HEK293 (cell line): ENCODE measurements around the gene MOB1B.

ENCODE experiments used
- CTCF ChIA-PET: fragments of 350-600 bp; formaldehyde crosslinking; extraction: SDS; loops from one replicate; lab custom pipeline; 2021; ENCODE audit warnings: antibody characterized with exemption; lab: Yijun Ruan, JAX
- POLR2A ChIA-PET: fragments of 300-600 bp; formaldehyde crosslinking; extraction: SDS; loops from one replicate; lab custom pipeline; 2020; ENCODE audit warnings: antibody characterized with exemption, inconsistent platforms; lab: Yijun Ruan, JAX
- H3K27ac ChIP-seq: fragments of 200-500 bp; sonication (Bioruptor generic); 2 replicates; pipeline ENCODE4 v1.5.1; 2014; ENCODE audit warnings: low read depth, low read length, control low read depth, inconsistent platforms; ENCODE audit errors: extremely low read depth
- H3K36me3 ChIP-seq, 2 experiments: fragments of 200-500 bp in 1 of 2; sonication (Bioruptor generic) in 1 of 2; 1 replicate in 1 of 2; 2 replicates in 1 of 2; pipeline ENCODE4 v1.5.1; 2014 to 2017; ENCODE audit warnings: inconsistent platforms in 2 of 2, low read length in 2 of 2; ENCODE audit not compliant: control insufficient read depth in 2 of 2, insufficient read depth in 1 of 2
- H3K4me1 ChIP-seq: fragments of 200-500 bp; sonication (Bioruptor generic); 2 replicates; pipeline ENCODE4 v1.5.1; 2014; ENCODE audit warnings: mild to moderate bottlenecking, low read length, inconsistent platforms; ENCODE audit not compliant: control insufficient read depth, insufficient read depth
- H3K4me3 ChIP-seq: 2 replicates; pipeline ENCODE4 v1.5.1; 2011; ENCODE audit warnings: low read depth, mild to moderate bottlenecking, control low read depth, low read length, moderate library complexity
- H3K9me3 ChIP-seq: fragments of 200-500 bp; sonication (Bioruptor generic); 2 replicates; pipeline ENCODE4 v1.5.1; 2014; ENCODE audit warnings: low read depth, low read length, inconsistent platforms; ENCODE audit not compliant: control insufficient read depth, insufficient read depth
- OSR2 ChIP-seq: fragments of 450-650 bp; formaldehyde crosslinking; IDR thresholded peaks from 2 replicates; pipeline ENCODE4 v1.5.1; 2016; ENCODE audit warnings: missing biosample characterization, missing genetic modification characterization
- ZBTB20 ChIP-seq: fragments of 450-650 bp; formaldehyde crosslinking; IDR thresholded peaks from 2 replicates; pipeline ENCODE4 v1.5.1; 2016; ENCODE audit warnings: missing biosample characterization, missing genetic modification characterization
- ZFP37 ChIP-seq: fragments of 450-650 bp; formaldehyde crosslinking; IDR thresholded peaks from 2 replicates; pipeline ENCODE4 v1.5.1; 2016; ENCODE audit warnings: missing biosample characterization, missing genetic modification characterization
- ZNF138 ChIP-seq: fragments of 450-650 bp; formaldehyde crosslinking; IDR thresholded peaks from 2 replicates; pipeline ENCODE4 v1.5.1; 2016; ENCODE audit warnings: missing biosample characterization, missing genetic modification characterization, borderline replicate concordance
- ZNF221 ChIP-seq: fragments of 450-650 bp; formaldehyde crosslinking; IDR thresholded peaks from 2 replicates; pipeline ENCODE4 v1.5.1; 2017; ENCODE audit warnings: missing biosample characterization, missing genetic modification characterization, borderline replicate concordance
- ZNF274 ChIP-seq, 2 experiments: fragments of 200-500 bp in 1 of 2; fragments of 450-650 bp in 1 of 2; sonication (Bioruptor generic) in 1 of 2; formaldehyde crosslinking in 1 of 2; IDR thresholded peaks; 2 replicates each; pipeline versions ENCODE4 v1.5.1 to v1.6.1; 2014 to 2016; ENCODE audit warnings: borderline replicate concordance in 1 of 2, inconsistent platforms in 1 of 2, low read length in 1 of 2, missing biosample characterization in 1 of 2, missing genetic modification characterization in 1 of 2
- ZNF37A ChIP-seq: fragments of 450-650 bp; IDR thresholded peaks from 2 replicates; pipeline ENCODE4 v1.5.1; 2018; ENCODE audit warnings: missing biosample characterization, missing genetic modification characterization
- ZNF426 ChIP-seq: fragments of 450-650 bp; formaldehyde crosslinking; IDR thresholded peaks from 2 replicates; pipeline ENCODE4 v1.5.1; 2017; ENCODE audit warnings: missing biosample characterization, missing genetic modification characterization, mild to moderate bottlenecking, inconsistent platforms, moderate library complexity
- ZNF529 ChIP-seq: fragments of 450-650 bp; formaldehyde crosslinking; IDR thresholded peaks from 2 replicates; pipeline ENCODE4 v1.5.1; 2017; ENCODE audit warnings: missing genetic modification characterization, missing biosample characterization; ENCODE audit not compliant: insufficient replicate concordance
- ZNF548 ChIP-seq: fragments of 450-650 bp; formaldehyde crosslinking; IDR thresholded peaks from 2 replicates; pipeline ENCODE4 v1.5.1; 2016; ENCODE audit warnings: missing biosample characterization, missing genetic modification characterization
- ZNF549 ChIP-seq: fragments of 450-650 bp; IDR thresholded peaks from 2 replicates; pipeline ENCODE4 v1.5.1; 2018; ENCODE audit warnings: missing biosample characterization, missing genetic modification characterization, mild to moderate bottlenecking, inconsistent platforms, moderate library complexity
- ZNF596 ChIP-seq: fragments of 450-650 bp; IDR thresholded peaks from 2 replicates; pipeline ENCODE4 v1.5.0; 2018; ENCODE audit warnings: missing biosample characterization, mild to moderate bottlenecking, missing genetic modification characterization, moderate library complexity
- ZNF600 ChIP-seq: fragments of 450-650 bp; formaldehyde crosslinking; IDR thresholded peaks from 2 replicates; pipeline ENCODE4 v1.5.1; 2016; ENCODE audit warnings: missing biosample characterization, missing genetic modification characterization
- ZNF610 ChIP-seq: fragments of 450-650 bp; formaldehyde crosslinking; IDR thresholded peaks from 2 replicates; pipeline ENCODE4 v1.5.1; 2016; ENCODE audit warnings: missing biosample characterization, missing genetic modification characterization, borderline replicate concordance
- ZNF830 ChIP-seq: fragments of 450-650 bp; IDR thresholded peaks from 2 replicates; pipeline ENCODE4 v1.5.0; 2018; ENCODE audit warnings: missing biosample characterization, missing genetic modification characterization, low read depth, mild to moderate bottlenecking, moderate library complexity
- TF ChIP-seq, protein P1 (sequence below): fragments of 450-650 bp; formaldehyde crosslinking; IDR thresholded peaks from 2 replicates; pipeline ENCODE4 v1.5.1; 2016; ENCODE audit warnings: missing biosample characterization, missing genetic modification characterization, borderline replicate concordance
- TF ChIP-seq, protein P2 (sequence below): fragments of 450-650 bp; formaldehyde crosslinking; IDR thresholded peaks from 2 replicates; pipeline ENCODE4 v1.5.1; 2016; ENCODE audit warnings: missing biosample characterization, missing genetic modification characterization

The MOB1B gene

DNA sequence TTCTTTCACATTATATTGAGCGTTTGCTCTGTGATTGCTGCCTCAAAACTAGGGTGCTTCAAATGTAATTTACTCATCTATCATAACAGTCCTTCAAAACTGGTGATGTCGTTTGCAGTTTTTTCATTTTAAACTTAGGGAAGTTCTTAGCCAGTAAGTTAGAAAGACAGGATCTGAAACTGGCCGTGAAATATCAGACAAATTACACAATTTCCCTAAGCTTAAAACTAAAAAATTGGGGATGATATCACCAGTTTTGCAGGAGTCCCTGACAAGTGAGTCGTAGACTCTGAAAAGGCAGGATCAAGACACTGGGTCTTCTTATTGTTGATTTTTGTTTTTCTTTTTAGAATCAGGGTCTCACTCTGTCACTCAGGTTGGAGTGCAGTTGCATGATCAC lies 44.8 kb downstream of the MOB1B start:
- Histone ChIP-seq H3K4me3 (no peak overlapping the region), H3K36me3 (no peaks in the 10 kb centered on the region), H3K27ac (no peak overlapping the region), H3K4me1 (no peaks in the 10 kb centered on the region), H3K9me3 (no peaks in the 10 kb centered on the region)
- POLR2A ChIA-PET = no interaction called here
- no peak for TF ChIP-seq ZNF830 (tag by site-specific recombination)
- TF ChIP-seq ZNF600 (tag by site-specific recombination) = no peak
- no peak for TF ChIP-seq ZNF596 (tag by site-specific recombination)
- CTCF ChIA-PET = no interaction called here

DNA sequence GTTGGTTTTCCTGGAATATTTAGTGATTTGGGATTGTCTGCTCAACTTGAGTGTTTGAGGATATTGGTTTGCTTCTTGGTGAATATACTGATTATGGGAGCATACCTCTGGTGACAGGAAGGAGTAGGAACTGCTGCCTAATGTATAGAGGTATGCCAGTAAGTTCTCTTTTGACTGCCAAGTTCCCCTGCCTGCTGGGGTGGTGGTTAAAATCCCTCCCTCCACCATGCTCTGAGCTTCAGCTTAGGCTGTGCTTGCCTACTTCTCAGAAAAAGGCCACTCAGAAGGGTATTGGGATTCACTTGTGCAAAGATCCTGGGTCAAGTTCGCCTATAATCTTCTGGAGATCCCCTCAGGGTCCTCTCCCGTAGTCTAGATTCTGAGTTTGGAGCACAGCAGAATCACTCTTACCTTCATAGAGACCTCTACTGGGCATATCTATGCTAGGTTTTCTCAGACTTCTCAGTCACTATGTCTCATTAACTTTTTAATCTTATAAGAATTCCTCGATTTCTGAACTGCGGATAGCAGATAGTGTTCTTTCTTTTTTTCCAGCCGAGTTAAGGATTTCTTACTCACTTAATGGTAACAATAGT lies 46.6 kb downstream of the MOB1B start:
- no peaks in the 10 kb centered on the region for H3K36me3 ChIP-seq
- POLR2A ChIA-PET = no interaction called here
- H3K4me1 ChIP-seq = no peaks in the 10 kb centered on the region
- H3K27ac ChIP-seq = no peak overlapping the region
- no peak for TF ChIP-seq OSR2 (tag by site-specific recombination)
- TF ChIP-seq ZBTB20 (tag by site-specific recombination) = no peak
- TF ChIP-seq ZNF548 (tag by site-specific recombination) = no peak
- TF ChIP-seq ZNF610 (tag by site-specific recombination) = no peak
- TF ChIP-seq ZFP37 (tag by site-specific recombination) = no peak
- TF ChIP-seq, protein P1, sequence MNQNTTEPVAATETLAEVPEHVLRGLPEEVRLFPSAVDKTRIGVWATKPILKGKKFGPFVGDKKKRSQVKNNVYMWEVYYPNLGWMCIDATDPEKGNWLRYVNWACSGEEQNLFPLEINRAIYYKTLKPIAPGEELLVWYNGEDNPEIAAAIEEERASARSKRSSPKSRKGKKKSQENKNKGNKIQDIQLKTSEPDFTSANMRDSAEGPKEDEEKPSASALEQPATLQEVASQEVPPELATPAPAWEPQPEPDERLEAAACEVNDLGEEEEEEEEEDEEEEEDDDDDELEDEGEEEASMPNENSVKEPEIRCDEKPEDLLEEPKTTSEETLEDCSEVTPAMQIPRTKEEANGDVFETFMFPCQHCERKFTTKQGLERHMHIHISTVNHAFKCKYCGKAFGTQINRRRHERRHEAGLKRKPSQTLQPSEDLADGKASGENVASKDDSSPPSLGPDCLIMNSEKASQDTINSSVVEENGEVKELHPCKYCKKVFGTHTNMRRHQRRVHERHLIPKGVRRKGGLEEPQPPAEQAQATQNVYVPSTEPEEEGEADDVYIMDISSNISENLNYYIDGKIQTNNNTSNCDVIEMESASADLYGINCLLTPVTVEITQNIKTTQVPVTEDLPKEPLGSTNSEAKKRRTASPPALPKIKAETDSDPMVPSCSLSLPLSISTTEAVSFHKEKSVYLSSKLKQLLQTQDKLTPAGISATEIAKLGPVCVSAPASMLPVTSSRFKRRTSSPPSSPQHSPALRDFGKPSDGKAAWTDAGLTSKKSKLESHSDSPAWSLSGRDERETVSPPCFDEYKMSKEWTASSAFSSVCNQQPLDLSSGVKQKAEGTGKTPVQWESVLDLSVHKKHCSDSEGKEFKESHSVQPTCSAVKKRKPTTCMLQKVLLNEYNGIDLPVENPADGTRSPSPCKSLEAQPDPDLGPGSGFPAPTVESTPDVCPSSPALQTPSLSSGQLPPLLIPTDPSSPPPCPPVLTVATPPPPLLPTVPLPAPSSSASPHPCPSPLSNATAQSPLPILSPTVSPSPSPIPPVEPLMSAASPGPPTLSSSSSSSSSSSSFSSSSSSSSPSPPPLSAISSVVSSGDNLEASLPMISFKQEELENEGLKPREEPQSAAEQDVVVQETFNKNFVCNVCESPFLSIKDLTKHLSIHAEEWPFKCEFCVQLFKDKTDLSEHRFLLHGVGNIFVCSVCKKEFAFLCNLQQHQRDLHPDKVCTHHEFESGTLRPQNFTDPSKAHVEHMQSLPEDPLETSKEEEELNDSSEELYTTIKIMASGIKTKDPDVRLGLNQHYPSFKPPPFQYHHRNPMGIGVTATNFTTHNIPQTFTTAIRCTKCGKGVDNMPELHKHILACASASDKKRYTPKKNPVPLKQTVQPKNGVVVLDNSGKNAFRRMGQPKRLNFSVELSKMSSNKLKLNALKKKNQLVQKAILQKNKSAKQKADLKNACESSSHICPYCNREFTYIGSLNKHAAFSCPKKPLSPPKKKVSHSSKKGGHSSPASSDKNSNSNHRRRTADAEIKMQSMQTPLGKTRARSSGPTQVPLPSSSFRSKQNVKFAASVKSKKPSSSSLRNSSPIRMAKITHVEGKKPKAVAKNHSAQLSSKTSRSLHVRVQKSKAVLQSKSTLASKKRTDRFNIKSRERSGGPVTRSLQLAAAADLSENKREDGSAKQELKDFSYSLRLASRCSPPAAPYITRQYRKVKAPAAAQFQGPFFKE (tag by site-specific recombination) = no peak
- no peak for TF ChIP-seq ZNF138
- TF ChIP-seq ZNF529 (tag by site-specific recombination) = no peak
- TF ChIP-seq ZNF221 = no peak
- no peak for TF ChIP-seq ZNF37A (tag by site-specific recombination)
- TF ChIP-seq ZNF426 (tag by site-specific recombination) = no peak
- TF ChIP-seq, protein P2, sequence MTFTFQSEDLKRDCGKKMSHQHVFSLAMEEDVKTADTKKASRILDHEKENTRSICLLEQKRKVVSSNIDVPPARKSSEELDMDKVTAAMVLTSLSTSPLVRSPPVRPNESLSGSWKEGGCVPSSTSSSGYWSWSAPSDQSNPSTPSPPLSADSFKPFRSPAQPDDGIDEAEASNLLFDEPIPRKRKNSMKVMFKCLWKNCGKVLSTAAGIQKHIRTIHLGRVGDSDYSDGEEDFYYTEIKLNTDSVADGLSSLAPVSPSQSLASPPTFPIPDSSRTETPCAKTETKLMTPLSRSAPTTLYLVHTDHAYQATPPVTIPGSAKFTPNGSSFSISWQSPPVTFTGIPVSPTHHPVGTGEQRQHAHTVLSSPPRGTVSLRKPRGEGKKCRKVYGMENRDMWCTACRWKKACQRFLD = no peak
- TF ChIP-seq ZNF549 = no peak
- TF ChIP-seq ZNF274 (IDR thresholded peaks at IDR 0.05; ENCODE audit: low read length) = no peak
- TF ChIP-seq ZNF274 (tag by site-specific recombination; IDR thresholded peaks at IDR 0.05; ENCODE audit: borderline replicate concordance) = no peak
- no peak overlapping the region for H3K4me3 ChIP-seq
- CTCF ChIA-PET = interaction anchor here (0.6 to 1.0 kb wide), 3 partner anchors 9 to 346 kb away, joined by 3 read pairs; no protein-coding TSS in a partner anchor
- H3K9me3 ChIP-seq = no peaks in the 10 kb centered on the region
